Lower leg skin (tissue), 4 donors: Measurements from ENCODE around the gene IGSF21. TPM values are rescaled to one million over a fixed set of nuclear protein-coding genes. Genes with fewer than 3 reads are reported as not detected.

Source experiments
- DNase-seq, 2 donors: peaks; one replicate each; pipeline ENCODE4 v3.0.0-alpha.2; 2019; ENCODE audit warnings: low spot score in 2 of 2
- H3K4me3 ChIP-seq: fragments of 200-600 bp; sonication (generic); 2 replicates; pipeline ENCODE4 v1.5.1; 2017; ENCODE audit warnings: mild to moderate bottlenecking, low read depth; ENCODE audit not compliant: poor library complexity, severe bottlenecking
- POLR2A ChIP-seq, 2 donors: fragments of 450-650 bp; IDR thresholded peaks; one replicate each; pipeline ENCODE4 v1.6.1; 2016 to 2017; ENCODE audit warnings: antibody characterized with exemption in 2 of 2, mild to moderate bottlenecking in 1 of 2, moderate library complexity in 1 of 2
- WGBS, 2 donors: methylation state at CpG; one replicate each; pipeline ENCODE4 v1.1.5; 2018; 5-methylcytosine and 5-hydroxymethylcytosine counted together
- intact Hi-C: fragments of 100-400 bp; cut with DNase I; formaldehyde crosslinking; loops from one replicate; pipeline ENCODE4 v1.15.0; 2023; ENCODE audit warnings: low total_unique reads
- total RNA-seq, 4 donors: library from RNA; depleted of rRNA; stranded (reverse); fragments of >200 nt; gene quantifications; one replicate each; pipeline ENCODE4 v1.1.0, GENCODE V29; 2016
- TF ChIP-seq, protein P1 (sequence below), 3 donors: fragments of 450-650 bp; IDR thresholded peaks; one replicate each; pipeline ENCODE4 v1.5.1; 2016; ENCODE audit warnings: antibody characterized with exemption in 3 of 3, mild to moderate bottlenecking in 3 of 3, moderate library complexity in 2 of 3

The IGSF21 gene
- total RNA-seq, 4 donors from 2014 or later: 0.66 to 3.0 (median 1.3) TPM

DNA sequence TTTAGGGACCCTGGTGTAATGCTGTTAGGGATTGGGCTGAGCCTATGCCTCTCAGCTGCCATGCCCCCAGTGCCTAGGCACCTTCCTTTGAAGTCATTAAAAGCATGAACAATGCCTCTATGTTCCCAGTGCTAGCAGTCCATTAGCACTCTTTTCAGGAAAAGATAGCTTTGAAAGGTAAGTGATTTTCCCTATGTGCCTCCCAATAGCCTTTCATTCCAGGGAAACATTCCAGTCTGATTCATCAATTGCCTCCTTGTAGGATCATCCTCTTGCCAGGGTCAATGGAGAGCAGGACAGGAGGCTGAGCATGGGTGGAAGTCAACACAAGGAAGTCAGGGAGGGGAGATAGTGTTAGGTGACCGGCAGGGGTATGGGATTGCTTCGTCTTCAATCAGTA lies 8.6 kb upstream of the IGSF21 start:
- DNase-seq: no peak
- no peak overlapping the region for H3K4me3 ChIP-seq
- no peak for TF ChIP-seq POLR2A (IDR thresholded peaks at IDR 0.05)
- TF ChIP-seq, protein P1, sequence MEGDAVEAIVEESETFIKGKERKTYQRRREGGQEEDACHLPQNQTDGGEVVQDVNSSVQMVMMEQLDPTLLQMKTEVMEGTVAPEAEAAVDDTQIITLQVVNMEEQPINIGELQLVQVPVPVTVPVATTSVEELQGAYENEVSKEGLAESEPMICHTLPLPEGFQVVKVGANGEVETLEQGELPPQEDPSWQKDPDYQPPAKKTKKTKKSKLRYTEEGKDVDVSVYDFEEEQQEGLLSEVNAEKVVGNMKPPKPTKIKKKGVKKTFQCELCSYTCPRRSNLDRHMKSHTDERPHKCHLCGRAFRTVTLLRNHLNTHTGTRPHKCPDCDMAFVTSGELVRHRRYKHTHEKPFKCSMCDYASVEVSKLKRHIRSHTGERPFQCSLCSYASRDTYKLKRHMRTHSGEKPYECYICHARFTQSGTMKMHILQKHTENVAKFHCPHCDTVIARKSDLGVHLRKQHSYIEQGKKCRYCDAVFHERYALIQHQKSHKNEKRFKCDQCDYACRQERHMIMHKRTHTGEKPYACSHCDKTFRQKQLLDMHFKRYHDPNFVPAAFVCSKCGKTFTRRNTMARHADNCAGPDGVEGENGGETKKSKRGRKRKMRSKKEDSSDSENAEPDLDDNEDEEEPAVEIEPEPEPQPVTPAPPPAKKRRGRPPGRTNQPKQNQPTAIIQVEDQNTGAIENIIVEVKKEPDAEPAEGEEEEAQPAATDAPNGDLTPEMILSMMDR (IDR thresholded peaks at IDR 0.05): no peak
- 75 to 81% methylated on average over 2 of the region's 2 CpGs for WGBS, 2 donors
- intact Hi-C loops: loop anchor here (10.0 kb wide), 2 partner anchors 174 to 476 kb away; no protein-coding TSS in a partner anchor

- DNase-seq: no peak
- intact Hi-C loops: no loop called here
- H3K4me3 ChIP-seq: no peak overlapping the region
- 75 to 89% methylated on average over 12 of the region's 12 CpGs for WGBS, 2 donors
- TF ChIP-seq, protein P1 (IDR thresholded peaks at IDR 0.05): no peak
These were observed 7.5 kb upstream of the IGSF21 start for GRCh38 chr1:18100060-18100459.

DNA sequence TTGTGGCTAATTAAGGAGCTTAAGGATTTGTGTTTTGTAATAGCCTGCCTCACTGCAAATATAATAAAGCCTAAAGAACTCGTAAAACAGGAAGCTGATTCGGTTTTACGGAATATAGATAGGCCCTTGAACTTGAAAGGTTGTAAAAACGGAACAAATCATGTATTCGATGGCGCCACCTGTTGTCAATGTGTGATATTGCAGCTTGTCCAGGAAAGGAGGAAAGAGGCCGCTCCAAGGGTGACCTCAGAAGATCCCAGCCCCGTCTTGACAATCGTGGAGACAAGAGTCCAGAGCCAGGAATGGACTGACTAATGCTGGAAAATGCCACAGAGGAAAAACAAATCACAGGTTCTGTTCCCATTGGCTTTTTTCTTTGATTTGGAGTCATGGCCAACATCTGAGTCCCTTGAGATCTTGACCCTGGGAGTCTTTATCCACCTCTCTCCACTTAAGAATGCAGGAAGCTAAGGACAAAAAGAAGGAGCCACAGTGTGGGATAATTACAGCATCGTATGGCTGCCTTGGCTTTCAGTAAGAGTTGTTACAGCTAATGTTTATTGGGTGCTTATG lies 7.0 kb upstream of the IGSF21 start:
- no peak for TF ChIP-seq POLR2A (IDR thresholded peaks at IDR 0.05)
- TF ChIP-seq, protein P1 (IDR thresholded peaks at IDR 0.05): peak in 1 of 3 donors; percentile 63
- peak; percentile 73 to 92 for DNase-seq
- intact Hi-C loops: no loop called here
- H3K4me3 ChIP-seq: no peak overlapping the region
- WGBS, 2 donors: 3 to 4% methylated on average over 10 of the region's 10 CpGs

- DNase-seq: no peak
- no peak for TF ChIP-seq POLR2A (IDR thresholded peaks at IDR 0.05)
- TF ChIP-seq, protein P1 (IDR thresholded peaks at IDR 0.05): no peak
- WGBS, 2 donors: 72 to 82% methylated on average over 2 of the region's 2 CpGs
These were observed 6.1 kb upstream of the IGSF21 start for GRCh38 chr1:18101508-18101907.

GRCh38 chr1:18103788-18104421 lies 3.7 kb upstream of the IGSF21 start:
- WGBS, 2 donors: 88 to 89% methylated on average over 7 of the region's 7 CpGs
- no peak overlapping the region for H3K4me3 ChIP-seq
- intact Hi-C loops: no loop called here
- TF ChIP-seq, protein P1 (IDR thresholded peaks at IDR 0.05): peak in 1 of 3 donors; percentile 32
- no peak for TF ChIP-seq POLR2A (IDR thresholded peaks at IDR 0.05)
- DNase-seq: no peak

More at GRCh38 chr1:18101508-18101907, 6.1 kb upstream of the IGSF21 start:
- intact Hi-C loops: no loop called here
- H3K4me3 ChIP-seq: no peak overlapping the region
